ENCODE measurements around the gene CCDC97.

DNA sequence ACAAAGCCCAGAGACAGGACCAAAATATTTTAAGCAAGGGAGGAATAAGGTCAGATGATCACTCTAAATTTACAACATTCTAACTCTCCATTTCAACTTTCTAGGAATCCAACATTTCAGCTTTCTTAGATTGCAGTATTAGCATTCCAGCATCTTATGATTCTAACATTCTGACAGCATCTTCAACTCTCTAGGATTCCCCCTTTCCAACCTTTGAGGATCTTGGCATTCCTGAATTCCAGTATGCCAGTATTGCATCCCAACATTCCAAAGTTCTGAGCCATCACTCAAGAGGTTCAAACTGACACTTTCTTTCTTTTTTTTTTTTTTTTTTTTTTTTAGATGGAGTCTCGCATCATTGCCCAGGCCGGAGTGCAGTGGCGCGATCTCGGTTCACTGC is 30.0 kb downstream of the CCDC97 start:
- TF ChIP-seq, protein P1, sequence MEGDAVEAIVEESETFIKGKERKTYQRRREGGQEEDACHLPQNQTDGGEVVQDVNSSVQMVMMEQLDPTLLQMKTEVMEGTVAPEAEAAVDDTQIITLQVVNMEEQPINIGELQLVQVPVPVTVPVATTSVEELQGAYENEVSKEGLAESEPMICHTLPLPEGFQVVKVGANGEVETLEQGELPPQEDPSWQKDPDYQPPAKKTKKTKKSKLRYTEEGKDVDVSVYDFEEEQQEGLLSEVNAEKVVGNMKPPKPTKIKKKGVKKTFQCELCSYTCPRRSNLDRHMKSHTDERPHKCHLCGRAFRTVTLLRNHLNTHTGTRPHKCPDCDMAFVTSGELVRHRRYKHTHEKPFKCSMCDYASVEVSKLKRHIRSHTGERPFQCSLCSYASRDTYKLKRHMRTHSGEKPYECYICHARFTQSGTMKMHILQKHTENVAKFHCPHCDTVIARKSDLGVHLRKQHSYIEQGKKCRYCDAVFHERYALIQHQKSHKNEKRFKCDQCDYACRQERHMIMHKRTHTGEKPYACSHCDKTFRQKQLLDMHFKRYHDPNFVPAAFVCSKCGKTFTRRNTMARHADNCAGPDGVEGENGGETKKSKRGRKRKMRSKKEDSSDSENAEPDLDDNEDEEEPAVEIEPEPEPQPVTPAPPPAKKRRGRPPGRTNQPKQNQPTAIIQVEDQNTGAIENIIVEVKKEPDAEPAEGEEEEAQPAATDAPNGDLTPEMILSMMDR (IDR thresholded peaks at IDR 0.05) = no peak
- no peak for TF ChIP-seq POLR2A (IDR thresholded peaks at IDR 0.05)
